ENCODE data around the gene UTP14A.
A peak's percentile ranks its signal among the peaks of the same experiment; 100 is the strongest.
"Not testable (repeated sequence)": the region's sequence is repeated elsewhere in the genome, so short reads cannot be mapped to it uniquely, and the experiment has no call there.

The UTP14A gene, protein sequence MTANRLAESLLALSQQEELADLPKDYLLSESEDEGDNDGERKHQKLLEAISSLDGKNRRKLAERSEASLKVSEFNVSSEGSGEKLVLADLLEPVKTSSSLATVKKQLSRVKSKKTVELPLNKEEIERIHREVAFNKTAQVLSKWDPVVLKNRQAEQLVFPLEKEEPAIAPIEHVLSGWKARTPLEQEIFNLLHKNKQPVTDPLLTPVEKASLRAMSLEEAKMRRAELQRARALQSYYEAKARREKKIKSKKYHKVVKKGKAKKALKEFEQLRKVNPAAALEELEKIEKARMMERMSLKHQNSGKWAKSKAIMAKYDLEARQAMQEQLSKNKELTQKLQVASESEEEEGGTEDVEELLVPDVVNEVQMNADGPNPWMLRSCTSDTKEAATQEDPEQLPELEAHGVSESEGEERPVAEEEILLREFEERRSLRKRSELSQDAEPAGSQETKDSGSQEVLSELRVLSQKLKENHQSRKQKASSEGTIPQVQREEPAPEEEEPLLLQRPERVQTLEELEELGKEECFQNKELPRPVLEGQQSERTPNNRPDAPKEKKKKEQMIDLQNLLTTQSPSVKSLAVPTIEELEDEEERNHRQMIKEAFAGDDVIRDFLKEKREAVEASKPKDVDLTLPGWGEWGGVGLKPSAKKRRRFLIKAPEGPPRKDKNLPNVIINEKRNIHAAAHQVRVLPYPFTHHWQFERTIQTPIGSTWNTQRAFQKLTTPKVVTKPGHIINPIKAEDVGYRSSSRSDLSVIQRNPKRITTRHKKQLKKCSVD
- long read RNA-seq, transcript UTP14A-201 (15 exons, 2,488 nt) = major isoform, 113 of 137 reads
- long read RNA-seq, partial matches to known transcripts = 11 of 137 reads
- long read RNA-seq, other reads (novel, unspliced or antisense) = 13 of 137 reads

DNA sequence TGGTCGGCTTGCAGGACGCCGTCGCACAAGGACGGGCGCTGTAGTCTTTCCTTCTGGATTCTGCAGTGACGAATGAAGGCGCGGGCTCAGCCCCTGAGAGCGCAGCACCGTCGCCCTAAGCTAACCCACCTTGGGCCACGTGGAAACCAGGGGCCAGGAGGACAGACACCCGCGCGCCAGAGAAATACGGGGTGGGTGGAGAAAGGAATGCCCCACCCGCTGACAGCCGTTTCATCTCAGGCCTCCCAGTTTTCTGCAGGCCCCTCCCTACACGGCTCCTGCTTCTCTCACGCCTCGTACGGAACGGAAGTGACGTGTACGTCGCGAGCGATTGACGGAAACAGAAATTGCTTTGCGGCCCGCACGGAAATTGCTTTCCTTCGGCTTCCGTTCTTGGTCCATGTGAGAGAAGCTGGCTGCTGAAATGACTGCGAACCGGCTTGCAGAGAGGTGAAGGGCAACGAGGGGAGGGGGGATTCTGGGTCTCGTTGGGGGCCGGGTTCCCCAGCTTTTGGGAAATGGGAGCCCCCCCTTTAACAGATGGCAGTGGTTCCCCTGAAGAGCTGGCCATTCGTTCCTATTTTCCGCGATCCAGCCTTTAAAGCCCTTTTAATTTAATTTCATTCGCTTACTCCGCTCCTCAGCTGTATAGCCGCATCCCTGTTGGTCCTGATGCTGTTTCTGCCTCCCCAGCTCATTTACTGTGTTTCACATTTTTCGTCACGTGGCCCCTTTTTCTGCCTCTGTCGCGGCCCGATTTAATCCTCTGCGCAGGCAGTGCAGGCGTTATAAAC, at the start of gene UTP14A:
TSS of gene UTP14A (plus strand) at position 378 of the 794 bp plus-strand sequence. CDS start at position 425, 47 bp downstream.
- peak; percentile 81 to 91 for DNase-seq (ENCODE audit: low read depth in 1 of 2, low spot score in 1 of 2)
- Histone ChIP-seq H3K27me3 (ENCODE audit: insufficient read depth, poor library complexity, severe bottlenecking) (no peaks in the 10 kb centered on the region), H3K27ac (replicated peaks) (peak within 1 kb of the TSS; percentile 66), H3K4me3 (replicated peaks; ENCODE audit: insufficient read depth, low read length) (peak within 1 kb of the TSS; percentile 79)
- TF ChIP-seq POLR2AphosphoS5 (IDR thresholded peaks at IDR 0.05; ENCODE audit: low read depth) = peak; percentile 57; the same call in 1 of the 2 replicates
- TF ChIP-seq GABPA (IDR thresholded peaks at IDR 0.05; ENCODE audit: low read depth) = peak; percentile 74
- TF ChIP-seq, protein P1, sequence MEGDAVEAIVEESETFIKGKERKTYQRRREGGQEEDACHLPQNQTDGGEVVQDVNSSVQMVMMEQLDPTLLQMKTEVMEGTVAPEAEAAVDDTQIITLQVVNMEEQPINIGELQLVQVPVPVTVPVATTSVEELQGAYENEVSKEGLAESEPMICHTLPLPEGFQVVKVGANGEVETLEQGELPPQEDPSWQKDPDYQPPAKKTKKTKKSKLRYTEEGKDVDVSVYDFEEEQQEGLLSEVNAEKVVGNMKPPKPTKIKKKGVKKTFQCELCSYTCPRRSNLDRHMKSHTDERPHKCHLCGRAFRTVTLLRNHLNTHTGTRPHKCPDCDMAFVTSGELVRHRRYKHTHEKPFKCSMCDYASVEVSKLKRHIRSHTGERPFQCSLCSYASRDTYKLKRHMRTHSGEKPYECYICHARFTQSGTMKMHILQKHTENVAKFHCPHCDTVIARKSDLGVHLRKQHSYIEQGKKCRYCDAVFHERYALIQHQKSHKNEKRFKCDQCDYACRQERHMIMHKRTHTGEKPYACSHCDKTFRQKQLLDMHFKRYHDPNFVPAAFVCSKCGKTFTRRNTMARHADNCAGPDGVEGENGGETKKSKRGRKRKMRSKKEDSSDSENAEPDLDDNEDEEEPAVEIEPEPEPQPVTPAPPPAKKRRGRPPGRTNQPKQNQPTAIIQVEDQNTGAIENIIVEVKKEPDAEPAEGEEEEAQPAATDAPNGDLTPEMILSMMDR (IDR thresholded peaks at IDR 0.05; ENCODE audit: insufficient read depth, low read length) = no peak

DNA sequence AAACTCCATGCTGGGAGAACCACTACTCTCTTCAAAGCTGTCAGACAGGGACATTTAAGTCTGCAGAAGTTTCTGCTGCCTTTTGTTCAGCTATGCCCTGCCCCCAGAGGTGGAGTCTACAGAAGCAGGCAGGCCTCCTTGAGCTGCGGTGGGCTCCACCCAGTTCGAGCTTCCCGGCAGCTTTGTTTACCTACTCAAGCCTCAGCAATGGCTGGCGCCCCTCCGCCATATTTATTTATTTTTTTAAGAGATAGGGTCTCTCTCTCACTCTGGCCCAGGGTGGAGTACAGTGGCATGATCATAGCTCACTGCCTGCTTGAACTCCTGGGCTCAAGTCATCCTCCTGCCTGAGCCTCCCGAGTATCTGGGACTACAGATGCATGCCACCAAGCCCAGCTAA, 46.8 kb upstream of the UTP14A start:
- not testable (repeated sequence) for H3K27ac ChIP-seq (replicated peaks); H3K27me3 ChIP-seq (ENCODE audit: insufficient read depth, poor library complexity, severe bottlenecking); H3K4me3 ChIP-seq (replicated peaks; ENCODE audit: insufficient read depth, low read length); DNase-seq (ENCODE audit: low read depth in 1 of 2, low spot score in 1 of 2)

DNA sequence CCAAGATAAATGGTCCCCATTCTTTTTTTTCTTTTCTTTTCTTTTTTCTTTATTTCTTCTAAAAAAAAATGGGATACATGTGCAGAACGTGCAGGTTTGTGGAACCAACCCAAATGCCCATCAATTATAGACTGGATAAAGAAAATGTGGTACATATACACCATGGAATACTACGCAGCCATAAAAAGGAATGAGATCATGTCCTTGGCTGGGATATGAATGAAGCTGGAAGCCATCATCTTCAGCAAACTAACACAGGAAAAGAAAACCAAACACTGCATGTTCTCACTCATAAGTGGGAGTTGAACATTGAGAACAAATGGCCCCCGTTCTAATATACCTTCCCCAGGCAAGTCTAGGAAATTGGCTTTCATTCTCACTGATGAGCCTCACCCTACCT, 39.6 kb upstream of the UTP14A start:
- not testable (repeated sequence) for H3K27ac ChIP-seq (replicated peaks); H3K27me3 ChIP-seq (ENCODE audit: insufficient read depth, poor library complexity, severe bottlenecking); H3K4me3 ChIP-seq (replicated peaks; ENCODE audit: insufficient read depth, low read length); DNase-seq (ENCODE audit: low read depth in 1 of 2, low spot score in 1 of 2)

DNA sequence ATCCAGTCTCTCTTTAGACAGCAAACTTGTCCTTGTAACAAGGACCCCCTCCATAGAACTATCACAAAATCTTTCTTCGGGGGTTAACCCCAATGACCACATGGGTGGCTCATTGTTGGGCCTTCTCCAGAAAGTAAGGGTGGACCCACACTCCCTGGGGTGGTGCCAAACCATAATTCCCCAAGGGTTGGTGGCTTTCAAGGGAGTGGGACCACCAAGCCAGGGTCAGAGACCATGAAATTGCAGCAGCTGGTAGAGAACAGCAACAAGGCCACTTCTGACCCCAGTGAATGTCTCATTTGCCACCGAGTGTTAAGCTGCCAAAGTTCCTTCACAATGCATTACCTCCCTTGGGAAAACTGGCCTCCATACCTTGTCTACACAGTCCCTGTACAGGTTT, 33.4 kb upstream of the UTP14A start:
- no peaks in the 10 kb centered on the region for H3K27me3 ChIP-seq (ENCODE audit: insufficient read depth, poor library complexity, severe bottlenecking)

More for the DNA sequence above, 33.4 kb upstream of the UTP14A start:
- no peak for DNase-seq (ENCODE audit: low read depth in 1 of 2, low spot score in 1 of 2)
- Histone ChIP-seq H3K27ac (replicated peaks) (no peak overlapping the region), H3K4me3 (replicated peaks; ENCODE audit: insufficient read depth, low read length) (no peak overlapping the region)
- TF ChIP-seq GABPA (IDR thresholded peaks at IDR 0.05; ENCODE audit: low read depth) (no peak), SPI1 (IDR thresholded peaks at IDR 0.05; ENCODE audit: borderline replicate concordance, low read depth) (no peak), POLR2AphosphoS5 (IDR thresholded peaks at IDR 0.05; ENCODE audit: low read depth) (no peak)
- TF ChIP-seq, protein P2, sequence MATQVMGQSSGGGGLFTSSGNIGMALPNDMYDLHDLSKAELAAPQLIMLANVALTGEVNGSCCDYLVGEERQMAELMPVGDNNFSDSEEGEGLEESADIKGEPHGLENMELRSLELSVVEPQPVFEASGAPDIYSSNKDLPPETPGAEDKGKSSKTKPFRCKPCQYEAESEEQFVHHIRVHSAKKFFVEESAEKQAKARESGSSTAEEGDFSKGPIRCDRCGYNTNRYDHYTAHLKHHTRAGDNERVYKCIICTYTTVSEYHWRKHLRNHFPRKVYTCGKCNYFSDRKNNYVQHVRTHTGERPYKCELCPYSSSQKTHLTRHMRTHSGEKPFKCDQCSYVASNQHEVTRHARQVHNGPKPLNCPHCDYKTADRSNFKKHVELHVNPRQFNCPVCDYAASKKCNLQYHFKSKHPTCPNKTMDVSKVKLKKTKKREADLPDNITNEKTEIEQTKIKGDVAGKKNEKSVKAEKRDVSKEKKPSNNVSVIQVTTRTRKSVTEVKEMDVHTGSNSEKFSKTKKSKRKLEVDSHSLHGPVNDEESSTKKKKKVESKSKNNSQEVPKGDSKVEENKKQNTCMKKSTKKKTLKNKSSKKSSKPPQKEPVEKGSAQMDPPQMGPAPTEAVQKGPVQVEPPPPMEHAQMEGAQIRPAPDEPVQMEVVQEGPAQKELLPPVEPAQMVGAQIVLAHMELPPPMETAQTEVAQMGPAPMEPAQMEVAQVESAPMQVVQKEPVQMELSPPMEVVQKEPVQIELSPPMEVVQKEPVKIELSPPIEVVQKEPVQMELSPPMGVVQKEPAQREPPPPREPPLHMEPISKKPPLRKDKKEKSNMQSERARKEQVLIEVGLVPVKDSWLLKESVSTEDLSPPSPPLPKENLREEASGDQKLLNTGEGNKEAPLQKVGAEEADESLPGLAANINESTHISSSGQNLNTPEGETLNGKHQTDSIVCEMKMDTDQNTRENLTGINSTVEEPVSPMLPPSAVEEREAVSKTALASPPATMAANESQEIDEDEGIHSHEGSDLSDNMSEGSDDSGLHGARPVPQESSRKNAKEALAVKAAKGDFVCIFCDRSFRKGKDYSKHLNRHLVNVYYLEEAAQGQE (IDR thresholded peaks at IDR 0.05; ENCODE audit: insufficient replicate concordance, low read depth) = no peak
- TF ChIP-seq, protein P1 (IDR thresholded peaks at IDR 0.05; ENCODE audit: insufficient read depth, low read length) = no peak
